Measurements from ENCODE around the gene ARPC1A.
"Not testable (repeated sequence)": the region's sequence is repeated elsewhere in the genome, so short reads cannot be mapped to it uniquely, and the experiment has no call there.

Gene ARPC1A

DNA sequence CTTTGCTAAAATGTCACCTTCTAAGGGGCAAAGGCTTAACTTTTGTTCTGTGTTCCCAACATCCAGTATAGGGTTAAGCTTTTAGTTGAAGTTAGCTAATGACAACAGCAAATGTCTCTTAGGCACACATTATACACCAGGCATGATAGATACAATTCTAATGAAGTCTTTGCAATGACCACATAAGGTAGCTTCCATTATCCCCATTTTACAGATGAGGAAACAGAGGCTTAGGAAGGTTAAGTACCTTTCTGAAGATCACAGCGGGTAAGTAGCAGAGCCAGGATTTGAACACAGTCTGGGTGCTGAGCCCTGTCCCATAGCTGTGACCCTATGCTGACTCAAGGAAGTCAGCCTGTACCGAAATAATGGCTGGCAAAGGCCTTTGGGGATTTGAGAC, 84.9 kb downstream of the ARPC1A start:
- DNase-seq (ENCODE audit: low read depth): no peak

DNA sequence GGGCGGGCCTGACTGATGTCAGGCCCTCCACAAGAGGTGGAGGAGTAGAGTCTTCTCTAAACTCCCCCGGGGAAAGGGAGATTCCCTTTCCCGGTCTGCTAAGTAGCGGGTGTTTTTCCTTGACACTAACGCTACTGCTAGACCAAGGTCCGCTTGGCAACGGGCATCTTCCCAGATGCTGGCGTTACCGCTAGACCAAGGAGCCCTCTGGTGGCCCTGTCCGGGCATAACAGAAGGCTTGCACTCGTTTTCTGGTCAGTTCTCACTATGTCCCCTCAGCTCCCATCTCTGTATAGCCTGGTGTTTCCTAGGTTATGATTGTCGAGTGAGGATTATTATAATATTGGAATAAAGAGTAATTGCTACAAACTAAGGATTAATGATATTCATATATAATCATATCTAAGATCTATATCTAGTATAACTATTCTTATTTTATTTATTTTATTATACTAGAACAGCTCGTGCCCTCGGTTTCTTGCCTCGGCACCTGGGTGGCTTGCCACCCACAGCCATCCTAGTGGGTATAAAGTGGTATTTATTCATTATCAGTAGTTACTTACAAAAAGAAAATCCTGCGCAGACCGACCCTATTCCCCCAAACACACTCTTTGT, 89.9 kb downstream of the ARPC1A start:
- DNase-seq (ENCODE audit: low read depth): not testable (repeated sequence)

All from GM04503 (cell line).